ENCODE measurements around the gene NAE1. TPM values are rescaled to one million over a fixed set of nuclear protein-coding genes. Genes with fewer than 3 reads are reported as not detected.

Gene NAE1
- total RNA-seq, 4 donors from 2014 or later, result 29.7 to 36.4 (median 35.3) TPM

DNA sequence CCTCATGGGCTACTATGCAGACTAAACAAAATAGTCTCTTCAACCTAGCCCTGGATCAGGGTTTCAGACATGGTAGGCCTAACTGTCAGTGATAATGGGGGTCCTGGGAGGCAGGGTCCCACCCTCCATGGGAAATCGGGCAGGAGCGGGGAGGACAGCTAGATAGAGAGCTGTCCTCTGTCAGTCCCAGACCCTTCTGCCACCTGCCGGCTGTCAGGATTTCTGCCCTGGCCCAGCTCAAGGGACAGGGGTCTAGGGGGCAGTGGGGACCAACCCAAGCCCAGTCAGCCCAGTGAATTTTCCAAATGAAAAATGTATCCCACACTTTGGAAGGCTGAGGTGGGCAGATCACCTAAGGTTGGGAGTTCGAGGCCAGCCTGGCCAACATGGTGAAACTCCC lies 18.8 kb upstream of the NAE1 start:
- no peak for ATAC-seq (ENCODE audit: low FRiP score)
- DNase-seq (ENCODE audit: low spot score), result no peak
- TF ChIP-seq, protein P1, sequence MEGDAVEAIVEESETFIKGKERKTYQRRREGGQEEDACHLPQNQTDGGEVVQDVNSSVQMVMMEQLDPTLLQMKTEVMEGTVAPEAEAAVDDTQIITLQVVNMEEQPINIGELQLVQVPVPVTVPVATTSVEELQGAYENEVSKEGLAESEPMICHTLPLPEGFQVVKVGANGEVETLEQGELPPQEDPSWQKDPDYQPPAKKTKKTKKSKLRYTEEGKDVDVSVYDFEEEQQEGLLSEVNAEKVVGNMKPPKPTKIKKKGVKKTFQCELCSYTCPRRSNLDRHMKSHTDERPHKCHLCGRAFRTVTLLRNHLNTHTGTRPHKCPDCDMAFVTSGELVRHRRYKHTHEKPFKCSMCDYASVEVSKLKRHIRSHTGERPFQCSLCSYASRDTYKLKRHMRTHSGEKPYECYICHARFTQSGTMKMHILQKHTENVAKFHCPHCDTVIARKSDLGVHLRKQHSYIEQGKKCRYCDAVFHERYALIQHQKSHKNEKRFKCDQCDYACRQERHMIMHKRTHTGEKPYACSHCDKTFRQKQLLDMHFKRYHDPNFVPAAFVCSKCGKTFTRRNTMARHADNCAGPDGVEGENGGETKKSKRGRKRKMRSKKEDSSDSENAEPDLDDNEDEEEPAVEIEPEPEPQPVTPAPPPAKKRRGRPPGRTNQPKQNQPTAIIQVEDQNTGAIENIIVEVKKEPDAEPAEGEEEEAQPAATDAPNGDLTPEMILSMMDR (IDR thresholded peaks at IDR 0.05), result no peak

GRCh38 chr16:66849021-66849420 lies 18.2 kb upstream of the NAE1 start:
- ATAC-seq (ENCODE audit: low FRiP score), result no peak
- TF ChIP-seq, protein P1 (IDR thresholded peaks at IDR 0.05), result no peak
- no peak for DNase-seq (ENCODE audit: low spot score)

DNA sequence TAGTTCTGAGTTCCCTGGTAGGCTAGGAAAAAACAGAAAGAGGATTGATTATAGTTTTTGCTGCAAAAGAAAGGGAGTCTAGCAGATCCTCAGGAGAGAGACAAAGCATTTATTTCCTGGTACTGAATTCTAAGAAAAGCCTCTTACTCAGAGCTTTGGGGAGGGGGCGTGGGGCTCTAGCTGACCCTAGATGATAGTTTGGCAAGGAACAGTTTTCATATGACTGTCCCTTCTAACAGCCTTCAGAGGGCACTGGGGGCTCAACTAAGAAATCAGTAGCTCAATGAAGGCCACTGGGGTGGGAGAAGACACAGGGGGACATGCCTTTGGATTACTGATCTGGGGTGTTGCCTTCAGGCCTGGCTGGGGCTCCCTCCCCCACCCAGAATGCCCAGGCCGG lies 17.4 kb upstream of the NAE1 start:
- TF ChIP-seq, protein P1 (IDR thresholded peaks at IDR 0.05), result no peak
- no peak for ATAC-seq (ENCODE audit: low FRiP score)
- DNase-seq (ENCODE audit: low spot score), result no peak

DNA sequence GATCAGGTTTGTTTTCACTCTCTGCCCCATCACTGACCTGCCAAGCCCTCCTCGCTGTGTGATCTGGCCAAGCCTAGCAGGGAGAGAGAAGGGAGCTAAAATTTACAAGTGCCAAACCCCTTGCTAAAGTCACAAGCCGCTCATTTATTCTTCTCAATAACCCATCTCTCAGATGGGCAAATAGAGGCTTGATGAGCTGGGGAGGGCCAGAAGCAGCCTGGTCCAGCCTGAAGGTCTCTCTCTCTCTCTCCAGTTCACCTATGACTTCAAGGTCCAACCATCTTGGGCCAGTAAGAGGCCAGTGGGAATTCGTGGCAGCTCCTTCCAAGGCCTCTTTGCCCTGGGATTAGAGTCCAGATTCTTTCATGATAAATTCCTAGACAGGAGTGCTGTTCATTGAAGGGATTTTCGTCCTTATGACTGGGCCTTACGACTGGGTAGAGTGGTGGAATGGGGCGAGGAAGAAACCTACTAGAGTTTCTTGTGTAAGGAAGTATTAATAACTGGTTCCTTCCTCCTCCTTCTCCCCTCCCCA lies 16.8 kb upstream of the NAE1 start:
- ATAC-seq (ENCODE audit: low FRiP score) (no peak), DNase-seq (ENCODE audit: low spot score) (no peak)
- TF ChIP-seq, protein P1 (IDR thresholded peaks at IDR 0.05), result no peak

- no peak for DNase-seq (ENCODE audit: low spot score)
- TF ChIP-seq, protein P1 (IDR thresholded peaks at IDR 0.05), result no peak
These were observed 16.1 kb upstream of the NAE1 start for GRCh38 chr16:66846831-66847230.

GRCh38 chr16:66846266-66846665 lies 15.5 kb upstream of the NAE1 start:
- DNase-seq (ENCODE audit: low spot score) (no peak), ATAC-seq (ENCODE audit: low FRiP score) (no peak)
- TF ChIP-seq, protein P1 (IDR thresholded peaks at IDR 0.05), result no peak

More at GRCh38 chr16:66846831-66847230, 16.1 kb upstream of the NAE1 start:
- no peak for ATAC-seq (ENCODE audit: low FRiP score)

DNA sequence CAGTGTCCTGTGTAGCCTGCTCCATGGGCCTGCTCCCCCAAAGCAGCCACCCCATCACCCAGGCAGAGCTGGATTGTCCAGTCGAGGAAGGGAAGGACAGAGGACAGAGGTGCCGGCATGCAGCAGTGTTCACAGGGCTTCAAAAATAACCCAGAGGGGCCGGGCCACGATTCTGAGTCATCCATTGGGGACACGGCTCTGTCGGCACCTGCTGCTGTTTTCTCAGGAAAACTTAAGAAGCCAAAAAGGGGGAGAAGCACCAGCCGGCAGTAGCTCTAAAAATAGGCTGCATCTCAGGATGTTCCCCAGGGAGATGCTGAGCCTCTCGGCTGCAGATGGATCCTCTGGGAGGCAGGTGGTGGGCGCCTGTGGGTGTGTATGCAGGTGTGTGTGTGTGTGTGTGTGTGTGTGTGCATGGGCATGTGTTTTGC lies 15.0 kb upstream of the NAE1 start:
- ATAC-seq (ENCODE audit: low FRiP score) (no peak), DNase-seq (ENCODE audit: low spot score) (no peak)
- TF ChIP-seq, protein P1 (IDR thresholded peaks at IDR 0.05), result no peak

Data from omental fat pad (tissue), 4 donors.